HEK293T (cell line): ENCODE results near the gene DBP.

Source experiments
- CTCF ChIA-PET: fragments of 350-600 bp; formaldehyde crosslinking; extraction: SDS; loops from one replicate; lab custom pipeline; 2021; ENCODE audit warnings: antibody characterized with exemption, inconsistent platforms; lab: Yijun Ruan, JAX
- POLR2A ChIA-PET: fragments of 350-600 bp; formaldehyde crosslinking; extraction: SDS; loops from one replicate; lab custom pipeline; 2020; ENCODE audit warnings: antibody characterized with exemption, inconsistent platforms; lab: Yijun Ruan, JAX
- DNase-seq: peaks from one replicate; pipeline ENCODE4 v3.0.0; 2012; ENCODE audit warnings: mixed read lengths; ENCODE audit errors: extremely low spot score
- ARNT ChIP-seq: fragments of 450-650 bp; IDR thresholded peaks from 2 replicates; pipeline ENCODE4 v1.6.1; 2017; ENCODE audit warnings: mild to moderate bottlenecking
- BHLHE40 ChIP-seq: fragments of 450-650 bp; IDR thresholded peaks from 2 replicates; pipeline ENCODE4 v1.6.1; 2016; ENCODE audit warnings: mild to moderate bottlenecking, moderate library complexity, borderline replicate concordance
- CTBP1 ChIP-seq: fragments of 450-650 bp; IDR thresholded peaks from 2 replicates; pipeline ENCODE4 v1.6.1; 2016; ENCODE audit warnings: borderline replicate concordance
- ELF4 ChIP-seq: fragments of 450-650 bp; IDR thresholded peaks from 2 replicates; pipeline ENCODE4 v1.6.1; 2017; ENCODE audit warnings: antibody characterized with exemption
- FOXA1 ChIP-seq: fragments of 450-650 bp; IDR thresholded peaks from 2 replicates; pipeline ENCODE4 v1.6.1; 2016; ENCODE audit warnings: mild to moderate bottlenecking
- FOXK2 ChIP-seq: fragments of 450-650 bp; IDR thresholded peaks from 2 replicates; pipeline ENCODE4 v1.6.1; 2016; ENCODE audit warnings: mild to moderate bottlenecking
- FOXM1 ChIP-seq: fragments of 450-650 bp; IDR thresholded peaks from 2 replicates; pipeline ENCODE4 v1.6.1; 2017; ENCODE audit warnings: mild to moderate bottlenecking, borderline replicate concordance
- HDGF ChIP-seq: fragments of 450-650 bp; IDR thresholded peaks from 2 replicates; pipeline ENCODE4 v1.6.1; 2017; ENCODE audit warnings: antibody characterized with exemption, borderline replicate concordance
- L3MBTL2 ChIP-seq: fragments of 450-650 bp; conservative IDR thresholded peaks from 2 replicates; pipeline ENCODE4 v1.6.1; 2016; ENCODE audit warnings: mild to moderate bottlenecking
- LEF1 ChIP-seq: fragments of 450-650 bp; IDR thresholded peaks from 2 replicates; pipeline ENCODE4 v1.6.1; 2017; ENCODE audit warnings: mild to moderate bottlenecking, borderline replicate concordance
- NFRKB ChIP-seq: fragments of 450-650 bp; IDR thresholded peaks from 2 replicates; pipeline ENCODE4 v1.6.1; 2016; ENCODE audit warnings: mild to moderate bottlenecking, moderate library complexity
- PKNOX1 ChIP-seq: fragments of 450-650 bp; IDR thresholded peaks from 2 replicates; pipeline ENCODE4 v1.6.1; 2016
- SP1 ChIP-seq: fragments of 450-650 bp; IDR thresholded peaks from 2 replicates; pipeline ENCODE4 v1.6.1; 2017
- SUZ12 ChIP-seq: fragments of 450-650 bp; IDR thresholded peaks from 2 replicates; pipeline ENCODE4 v1.6.1; 2016; ENCODE audit warnings: mild to moderate bottlenecking
- TARDBP ChIP-seq: fragments of 450-650 bp; IDR thresholded peaks from 2 replicates; pipeline ENCODE4 v1.6.1; 2016
- ZNF384 ChIP-seq: fragments of 450-650 bp; IDR thresholded peaks from 2 replicates; pipeline ENCODE4 v1.6.1; 2016

The DBP gene

GRCh38 chr19:48598996-48599700 lies 38.0 kb downstream of the DBP start:
- no peak for DNase-seq
- TF ChIP-seq SP1: no peak
- no peak for TF ChIP-seq LEF1
- no peak for TF ChIP-seq L3MBTL2
- TF ChIP-seq CTBP1: no peak
- no peak for TF ChIP-seq FOXA1
- TF ChIP-seq NFRKB: no peak
- no peak for TF ChIP-seq BHLHE40
- no peak for TF ChIP-seq FOXK2
- TF ChIP-seq ELF4: no peak
- no peak for TF ChIP-seq TARDBP
- no peak for TF ChIP-seq FOXM1
- TF ChIP-seq SUZ12: no peak
- no peak for TF ChIP-seq ZNF384
- CTCF ChIA-PET: no interaction called here
- POLR2A ChIA-PET: interaction anchor here (1.4 kb wide), 1 partner anchor 20 kb away, joined by 4 read pairs; the partner anchor contains the start of genes RPL18 and SPHK2

- ChIA-PET POLR2A (no interaction called here), CTCF (no interaction called here)
- TF ChIP-seq HDGF: no peak
- DNase-seq: no peak
These were observed 40.3 kb downstream of the DBP start for GRCh38 chr19:48596679-48597465.

GRCh38 chr19:48596237-48596636 lies 40.9 kb downstream of the DBP start:
- no peak for TF ChIP-seq L3MBTL2
- TF ChIP-seq ZNF384: no peak
- TF ChIP-seq SP1: no peak
- TF ChIP-seq CTBP1: no peak
- TF ChIP-seq TARDBP: no peak
- TF ChIP-seq NFRKB: no peak
- TF ChIP-seq FOXK2: no peak
- TF ChIP-seq ARNT: no peak
- no peak for TF ChIP-seq LEF1
- TF ChIP-seq ELF4: no peak
- no peak for TF ChIP-seq FOXM1
- TF ChIP-seq BHLHE40: no peak
- TF ChIP-seq PKNOX1: no peak
- TF ChIP-seq FOXA1: no peak
- ChIA-PET CTCF (no interaction called here), POLR2A (no interaction called here)
- no peak for DNase-seq

GRCh38 chr19:48595833-48596232 lies 41.3 kb downstream of the DBP start:
- CTCF ChIA-PET: no interaction called here
- POLR2A ChIA-PET: interaction anchor here (1.1 kb wide), 1 partner anchor 23 kb away, joined by 3 read pairs; the partner anchor contains the start of genes RPL18 and SPHK2
- no peak for TF ChIP-seq L3MBTL2
- TF ChIP-seq CTBP1: no peak
- DNase-seq: no peak

- CTCF ChIA-PET: no interaction called here
- POLR2A ChIA-PET: interaction anchor here (1.1 kb wide), 1 partner anchor 24 kb away, joined by 3 read pairs; the partner anchor contains the start of genes RPL18 and SPHK2
- TF ChIP-seq TARDBP (no peak), ZNF384 (no peak), ARNT (no peak), PKNOX1 (no peak), FOXK2 (no peak), LEF1 (no peak)
- DNase-seq: no peak
These were observed 42.0 kb downstream of the DBP start for GRCh38 chr19:48595171-48595570.

GRCh38 chr19:48591021-48591420 lies 46.2 kb downstream of the DBP start:
- CTCF ChIA-PET: interaction anchor here (0.7 to 1.1 kb wide), 2 partner anchors 16 to 27 kb away, joined by 3 to 4 read pairs; partner anchors contain the start of gene SPACA4
- DNase-seq: no peak
- POLR2A ChIA-PET: interaction anchor here (1.0 kb wide), 1 partner anchor 28 kb away, joined by 3 read pairs; the partner anchor contains the start of genes RPL18 and SPHK2
- no peak for TF ChIP-seq PKNOX1
- no peak for TF ChIP-seq ARNT
- no peak for TF ChIP-seq L3MBTL2
- TF ChIP-seq TARDBP: no peak
- TF ChIP-seq ZNF384: no peak
- TF ChIP-seq LEF1: no peak
- no peak for TF ChIP-seq FOXK2
- TF ChIP-seq BHLHE40: no peak
- no peak for TF ChIP-seq HDGF
- no peak for TF ChIP-seq ELF4
- TF ChIP-seq SP1: no peak
- TF ChIP-seq FOXM1: no peak
- no peak for TF ChIP-seq NFRKB
- no peak for TF ChIP-seq SUZ12
- no peak for TF ChIP-seq FOXA1
- TF ChIP-seq CTBP1: no peak
